Mesendoderm (in vitro differentiated cells): ENCODE measurements around the gene SBK2.

Experiments
- DNase-seq: peaks from one replicate; pipeline ENCODE4 v3.0.0; 2013
- H2AK5ac ChIP-seq: 2 replicates; pipeline ENCODE4 v1.6.1; 2013; ENCODE audit warnings: low read length, inconsistent platforms
- H2BK120ac ChIP-seq: 2 replicates; pipeline ENCODE4 v1.6.1; 2013; ENCODE audit warnings: low read depth, mild to moderate bottlenecking, low read length, moderate library complexity, mixed read lengths
- H2BK15ac ChIP-seq: replicated peaks from 2 replicates; pipeline ENCODE4 v1.6.1; 2013; ENCODE audit warnings: low read depth, mild to moderate bottlenecking, moderate library complexity
- H2BK5ac ChIP-seq: 2 replicates; pipeline ENCODE4 v1.6.1; 2013; ENCODE audit warnings: low read length, inconsistent platforms
- H3K18ac ChIP-seq: 2 replicates; pipeline ENCODE4 v1.6.1; 2013; ENCODE audit warnings: mild to moderate bottlenecking, low read length, mixed read lengths
- H3K23ac ChIP-seq: one replicate; pipeline ENCODE4 v1.6.1; 2013; ENCODE audit warnings: low read length
- H3K27ac ChIP-seq: 2 replicates; pipeline ENCODE4 v1.5.1; 2013; ENCODE audit warnings: low read depth, mild to moderate bottlenecking, inconsistent platforms, low read length, moderate library complexity
- H3K27me3 ChIP-seq: 2 replicates; pipeline ENCODE4 v1.6.1; 2013; ENCODE audit warnings: low read length, control low read depth, mild to moderate bottlenecking, inconsistent platforms; ENCODE audit not compliant: insufficient read depth, poor library complexity
- H3K36me3 ChIP-seq: 2 replicates; pipeline ENCODE4 v1.6.1; 2013; ENCODE audit warnings: low read length, inconsistent platforms; ENCODE audit not compliant: control insufficient read depth, insufficient read depth
- H3K4ac ChIP-seq: one replicate; pipeline ENCODE4 v1.6.1; 2013; ENCODE audit warnings: low read depth, mild to moderate bottlenecking, low read length, moderate library complexity
- H3K4me1 ChIP-seq: 2 replicates; pipeline ENCODE4 v1.6.1; 2013; ENCODE audit warnings: low read depth, low read length, inconsistent platforms; ENCODE audit not compliant: control insufficient read depth
- H3K4me2 ChIP-seq: 2 replicates; pipeline ENCODE4 v1.6.1; 2013; ENCODE audit warnings: low read length
- H3K4me3 ChIP-seq: 2 replicates; pipeline ENCODE4 v1.5.1; 2013; ENCODE audit warnings: mild to moderate bottlenecking, low read length
- H3K56ac ChIP-seq: one replicate; pipeline ENCODE4 v1.6.1; 2013; ENCODE audit warnings: low read length
- H3K79me1 ChIP-seq: 2 replicates; pipeline ENCODE4 v1.6.1; 2013; ENCODE audit warnings: low read length, inconsistent platforms
- H3K79me2 ChIP-seq: 2 replicates; pipeline ENCODE4 v1.6.1; 2013; ENCODE audit warnings: mild to moderate bottlenecking, low read length; ENCODE audit not compliant: control insufficient read depth, insufficient read depth
- H3K9ac ChIP-seq: 2 replicates; pipeline ENCODE4 v1.6.1; 2013; ENCODE audit warnings: low read length, inconsistent platforms
- H4K5ac ChIP-seq: one replicate; pipeline ENCODE4 v1.6.1; 2013; ENCODE audit warnings: low read length
- H4K8ac ChIP-seq: one replicate; pipeline ENCODE4 v1.6.1; 2013; ENCODE audit warnings: low read depth, mild to moderate bottlenecking, control low read depth, low read length, moderate library complexity
- WGBS: extraction: QIAGEN DNeasy Blood & Tissue Kit; methylation state at CpG from one replicate; pipeline ENCODE4 v1.1.7; 2013; ENCODE audit warnings: low lambda C conversion rate, missing lambda C conversion rate; ENCODE audit not compliant: insufficient coverage; ENCODE audit errors: extremely low coverage; 5-methylcytosine and 5-hydroxymethylcytosine counted together

The SBK2 gene

DNA sequence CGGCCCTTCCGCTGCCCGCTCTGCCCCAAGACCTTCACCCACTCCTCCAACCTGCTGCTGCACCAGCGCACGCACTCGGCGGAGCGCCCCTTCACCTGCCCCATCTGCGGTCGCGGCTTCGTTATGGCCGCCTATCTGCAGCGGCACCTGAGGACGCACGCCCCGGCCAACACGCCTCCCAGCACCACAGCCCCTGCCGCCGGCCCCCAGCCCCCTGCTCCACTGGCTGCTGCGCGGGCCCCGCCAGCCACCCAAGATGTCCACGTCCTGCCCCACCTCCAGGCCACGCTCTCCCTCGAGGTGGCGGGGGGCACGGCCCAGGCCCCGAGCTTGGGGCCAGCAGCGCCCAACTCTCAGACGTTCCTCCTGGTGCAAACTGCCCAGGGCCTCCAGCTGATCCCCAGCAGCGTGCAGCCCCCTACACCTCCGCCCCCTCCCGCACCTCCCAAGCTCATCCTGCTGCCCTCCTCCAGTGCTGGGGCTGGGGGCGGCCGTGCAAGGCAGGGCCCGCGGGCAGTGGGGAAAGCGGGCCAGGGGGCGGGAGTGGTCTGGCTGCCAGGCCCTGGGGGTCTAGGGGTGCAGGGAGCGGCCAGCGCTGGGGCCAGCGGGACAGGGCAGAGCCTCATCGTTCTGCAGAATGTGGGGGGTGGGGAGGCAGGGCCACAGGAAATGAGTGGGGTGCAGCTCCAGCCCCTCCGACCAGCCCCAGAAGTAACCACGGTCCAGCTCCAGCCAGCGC lies 53.8 kb downstream of the SBK2 start:
- Histone ChIP-seq H3K18ac (no peak overlapping the region), H2BK120ac (no peak overlapping the region), H3K4me3 (no peak overlapping the region), H3K4me1 (peaks cover 8% of the 10 kb centered on the region), H2AK5ac (no peak overlapping the region), H2BK15ac (no peak overlapping the region), H3K4ac (no peak overlapping the region), H4K5ac (no peak overlapping the region), H3K79me2 (no peaks in the 10 kb centered on the region), H4K8ac (no peak overlapping the region), H3K27me3 (no peaks in the 10 kb centered on the region), H3K79me1 (peaks cover 5% of the 10 kb centered on the region), H3K23ac (no peak overlapping the region), H3K27ac (no peak overlapping the region), H2BK5ac (no peak overlapping the region), H3K36me3 (no peaks in the 10 kb centered on the region), H3K9ac (no peak overlapping the region), H3K56ac (no peak overlapping the region), H3K4me2 (no peak overlapping the region)
- no peak for DNase-seq
- WGBS = no CpG with 5 or more reads among the region's 47 CpGs

DNA sequence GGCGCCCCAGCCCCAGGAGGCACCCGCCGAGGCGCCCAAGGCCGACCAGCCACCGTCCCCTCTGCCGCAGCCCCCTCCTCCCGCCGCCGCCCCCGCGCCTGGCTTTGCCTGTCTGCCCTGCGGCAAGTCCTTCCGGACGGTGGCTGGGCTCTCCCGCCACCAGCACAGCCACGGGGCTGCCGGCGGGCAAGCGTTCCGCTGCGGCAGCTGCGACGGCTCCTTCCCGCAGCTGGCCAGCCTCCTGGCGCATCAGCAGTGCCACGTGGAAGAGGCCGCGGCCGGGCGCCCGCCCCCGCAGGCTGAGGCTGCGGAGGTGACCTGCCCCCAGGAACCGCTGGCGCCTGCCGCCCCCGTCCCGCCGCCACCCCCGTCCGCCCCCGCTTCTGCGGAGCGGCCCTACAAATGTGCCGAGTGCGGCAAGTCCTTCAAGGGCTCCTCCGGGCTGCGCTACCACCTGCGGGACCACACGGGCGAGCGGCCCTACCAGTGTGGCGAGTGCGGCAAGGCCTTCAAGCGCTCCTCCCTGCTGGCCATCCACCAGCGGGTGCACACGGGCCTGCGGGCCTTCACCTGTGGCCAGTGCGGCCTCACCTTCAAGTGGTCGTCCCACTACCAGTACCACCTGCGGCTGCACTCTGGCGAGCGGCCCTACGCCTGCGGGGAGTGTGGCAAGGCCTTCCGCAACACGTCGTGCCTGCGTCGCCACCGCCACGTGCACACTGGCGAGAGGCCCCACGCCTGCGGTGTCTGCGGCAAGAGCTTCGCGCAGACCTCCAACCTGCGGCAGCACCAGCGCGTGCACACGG lies 54.6 kb downstream of the SBK2 start:
- Histone ChIP-seq H3K36me3 (no peaks in the 10 kb centered on the region), H3K4me2 (no peak overlapping the region), H2BK120ac (no peak overlapping the region), H3K4me3 (no peak overlapping the region), H4K5ac (no peak overlapping the region), H2AK5ac (no peak overlapping the region), H2BK5ac (no peak overlapping the region), H3K18ac (no peak overlapping the region), H3K23ac (no peak overlapping the region), H3K56ac (peak overlapping the region; percentile 80), H3K27me3 (no peaks in the 10 kb centered on the region), H3K79me1 (peaks cover 10% of the 10 kb centered on the region), H3K27ac (no peak overlapping the region), H3K4ac (no peak overlapping the region), H3K4me1 (peaks cover 6% of the 10 kb centered on the region), H3K79me2 (peaks cover 2% of the 10 kb centered on the region), H4K8ac (no peak overlapping the region), H2BK15ac (no peak overlapping the region), H3K9ac (peak overlapping the region; percentile 49)
- DNase-seq = peak; percentile 34
- no CpG with 5 or more reads among the region's 83 CpGs for WGBS

DNA sequence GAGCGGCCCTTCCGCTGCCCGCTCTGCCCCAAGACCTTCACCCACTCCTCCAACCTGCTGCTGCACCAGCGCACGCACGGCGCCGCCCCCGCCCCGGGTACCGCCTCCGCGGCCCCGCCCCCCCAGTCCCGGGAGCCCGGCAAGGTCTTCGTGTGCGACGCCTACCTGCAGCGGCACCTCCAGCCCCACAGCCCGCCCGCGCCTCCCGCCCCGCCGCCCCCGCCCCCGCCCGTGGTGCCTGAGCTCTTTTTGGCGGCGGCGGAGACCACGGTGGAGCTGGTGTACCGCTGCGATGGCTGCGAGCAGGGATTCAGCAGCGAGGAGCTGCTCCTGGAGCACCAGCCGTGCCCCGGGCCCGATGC lies 55.2 kb downstream of the SBK2 start:
- Histone ChIP-seq H3K4me1 (peaks cover 2% of the 10 kb centered on the region), H2BK5ac (no peak overlapping the region), H3K4me2 (no peak overlapping the region), H2BK120ac (no peak overlapping the region), H3K27me3 (no peaks in the 10 kb centered on the region), H3K18ac (no peak overlapping the region), H3K9ac (peak overlapping the region; percentile 49), H3K79me2 (peaks cover 2% of the 10 kb centered on the region), H2BK15ac (no peak overlapping the region), H3K79me1 (peaks cover 10% of the 10 kb centered on the region), H3K36me3 (no peaks in the 10 kb centered on the region), H3K23ac (no peak overlapping the region), H2AK5ac (no peak overlapping the region), H3K27ac (no peak overlapping the region), H4K8ac (no peak overlapping the region), H3K4ac (no peak overlapping the region), H3K4me3 (no peak overlapping the region), H3K56ac (peak overlapping the region; percentile 80), H4K5ac (no peak overlapping the region)
- DNase-seq = peak; percentile 24
- WGBS = no CpG with 5 or more reads among the region's 40 CpGs

DNA sequence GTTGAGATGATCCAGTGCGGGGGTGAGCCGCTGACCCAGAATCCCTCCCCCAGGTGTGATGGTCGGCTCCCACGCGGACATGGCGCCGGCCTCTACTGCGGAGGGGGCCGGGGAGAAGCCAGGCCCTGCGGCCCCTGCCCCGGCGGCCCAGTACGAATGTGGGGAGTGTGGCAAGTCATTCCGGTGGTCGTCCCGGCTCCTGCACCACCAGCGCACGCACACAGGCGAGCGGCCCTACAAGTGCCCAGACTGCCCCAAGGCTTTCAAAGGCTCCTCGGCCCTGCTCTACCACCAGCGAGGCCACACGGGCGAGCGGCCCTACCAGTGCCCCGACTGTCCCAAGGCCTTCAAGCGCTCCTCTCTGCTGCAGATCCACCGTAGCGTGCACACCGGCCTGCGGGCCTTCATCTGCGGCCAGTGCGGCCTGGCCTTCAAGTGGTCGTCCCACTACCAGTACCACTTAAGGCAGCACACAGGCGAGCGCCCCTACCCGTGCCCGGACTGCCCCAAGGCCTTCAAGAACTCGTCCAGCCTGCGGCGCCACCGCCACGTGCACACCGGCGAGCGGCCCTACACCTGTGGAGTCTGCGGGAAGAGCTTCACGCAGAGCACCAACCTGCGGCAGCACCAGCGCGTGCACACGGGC lies 55.7 kb downstream of the SBK2 start:
- peaks cover 2% of the 10 kb centered on the region for H3K4me1 ChIP-seq
- H3K56ac ChIP-seq = peak overlapping the region; percentile 22
- H3K18ac ChIP-seq = no peak overlapping the region
- H3K4me2 ChIP-seq = no peak overlapping the region
- no peak overlapping the region for H2BK120ac ChIP-seq
- no peak for DNase-seq
- no peak overlapping the region for H3K9ac ChIP-seq
- H3K23ac ChIP-seq = no peak overlapping the region
- no peak overlapping the region for H2BK15ac ChIP-seq
- H3K4me3 ChIP-seq = no peak overlapping the region
- no peak overlapping the region for H2AK5ac ChIP-seq
- WGBS = no CpG with 5 or more reads among the region's 52 CpGs
- no peak overlapping the region for H3K27ac ChIP-seq
- H2BK5ac ChIP-seq = no peak overlapping the region
- no peak overlapping the region for H3K4ac ChIP-seq
- peaks cover 2% of the 10 kb centered on the region for H3K79me2 ChIP-seq
- H4K5ac ChIP-seq = no peak overlapping the region
- H3K36me3 ChIP-seq = no peaks in the 10 kb centered on the region
- H3K27me3 ChIP-seq = no peaks in the 10 kb centered on the region
- no peak overlapping the region for H4K8ac ChIP-seq
- peaks cover 10% of the 10 kb centered on the region for H3K79me1 ChIP-seq

DNA sequence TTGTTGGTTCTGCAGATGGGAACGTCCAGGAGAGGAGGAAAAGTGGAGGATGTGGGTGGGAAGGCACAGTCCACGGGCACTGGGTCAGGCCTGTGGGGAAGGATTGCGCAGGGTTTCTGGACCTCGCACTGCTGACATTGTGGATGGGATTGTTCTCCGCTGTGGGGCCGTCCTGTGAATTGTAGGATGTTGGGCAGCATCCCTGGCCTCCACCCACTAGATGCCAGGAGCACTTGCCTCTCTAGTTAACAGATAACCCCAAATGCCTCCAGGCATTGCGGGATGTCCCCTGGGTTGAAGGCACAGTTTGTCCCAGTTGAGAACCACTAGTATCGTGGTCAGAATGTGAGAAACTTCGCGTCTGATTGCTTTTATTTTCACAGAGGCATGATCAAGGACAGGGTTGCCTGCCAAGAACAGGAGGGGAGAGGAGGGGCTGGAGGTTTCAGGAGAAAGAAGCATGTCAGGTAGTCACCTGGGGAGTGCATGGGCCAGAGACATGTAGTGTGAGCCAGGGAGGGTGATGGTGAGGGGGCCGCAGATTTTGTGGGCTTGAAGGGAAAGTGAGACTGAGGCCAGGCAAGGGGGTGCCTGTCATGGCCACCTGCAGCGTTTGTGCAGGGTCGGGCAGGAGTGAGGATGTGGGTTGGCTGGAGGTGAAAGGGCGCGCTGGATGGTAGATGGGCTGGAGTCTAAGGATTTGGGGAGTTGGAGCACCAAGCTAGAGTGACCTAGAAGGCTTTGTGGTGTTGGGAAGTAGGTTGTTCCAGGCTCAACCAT lies 57.3 kb downstream of the SBK2 start:
- Histone ChIP-seq H3K4ac (no peak overlapping the region), H2AK5ac (no peak overlapping the region), H4K8ac (no peak overlapping the region), H3K4me2 (no peak overlapping the region), H3K36me3 (no peaks in the 10 kb centered on the region), H3K27me3 (no peaks in the 10 kb centered on the region), H3K9ac (no peak overlapping the region), H2BK120ac (no peak overlapping the region), H3K27ac (no peak overlapping the region), H2BK5ac (no peak overlapping the region), H3K79me1 (peaks cover 9% of the 10 kb centered on the region), H3K4me3 (no peak overlapping the region), H3K56ac (no peak overlapping the region), H2BK15ac (no peak overlapping the region), H3K79me2 (peaks cover 2% of the 10 kb centered on the region), H4K5ac (no peak overlapping the region), H3K23ac (no peak overlapping the region), H3K18ac (no peak overlapping the region), H3K4me1 (peaks cover 2% of the 10 kb centered on the region)
- no CpG with 5 or more reads among the region's 15 CpGs for WGBS
- no peak for DNase-seq
